ENCODE results near the gene CX3CR1.

Gene CX3CR1

GRCh38 chr3:39315420-39315819 is 35.6 kb upstream of the CX3CR1 start:
- Mint-ChIP-seq H3K27me3 (ENCODE audit: low read depth) (peaks cover 3% of the 10 kb centered on the region), H3K9me3 (peaks cover 23% of the 10 kb centered on the region), H3K4me3 (no peak overlapping the region), H3K36me3 (ENCODE audit: low read depth) (no peaks in the 10 kb centered on the region), H3K4me1 (no peaks in the 10 kb centered on the region), H3K27ac (no peak overlapping the region)
- TF ChIP-seq CTCF (IDR thresholded peaks at IDR 0.05; ENCODE audit: unreplicated experiment in 3 of 3) = no peak

- TF ChIP-seq CTCF (IDR thresholded peaks at IDR 0.05; ENCODE audit: unreplicated experiment in 3 of 3) = no peak
- H3K4me1 Mint-ChIP-seq = no peaks in the 10 kb centered on the region
- peaks cover 20% of the 10 kb centered on the region for H3K9me3 Mint-ChIP-seq
- no peak overlapping the region for H3K27ac Mint-ChIP-seq
- no peak overlapping the region for H3K4me3 Mint-ChIP-seq
- no peaks in the 10 kb centered on the region for H3K36me3 Mint-ChIP-seq (ENCODE audit: low read depth)
- peaks cover 3% of the 10 kb centered on the region for H3K27me3 Mint-ChIP-seq (ENCODE audit: low read depth)
Observed at GRCh38 chr3:39313289-39313688, 33.5 kb upstream of the CX3CR1 start.

DNA sequence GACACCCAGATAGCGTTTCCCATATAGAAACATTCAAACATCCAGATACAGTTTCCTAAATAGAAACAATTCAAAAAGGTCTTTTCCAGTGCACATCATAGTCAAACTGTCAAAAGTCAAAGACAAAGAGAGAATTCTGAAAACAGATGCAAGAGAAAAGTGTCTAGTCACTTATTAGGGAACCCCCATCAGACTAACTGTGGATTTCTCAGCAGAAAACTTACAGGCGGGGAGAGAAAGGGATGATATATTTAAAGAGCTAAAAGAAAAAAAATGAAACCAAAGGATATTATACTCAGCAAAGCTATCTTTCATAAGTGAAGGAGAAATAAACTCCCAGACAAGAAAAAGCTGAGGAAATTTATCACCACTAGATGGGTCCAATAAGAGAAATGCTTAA is 22.3 kb upstream of the CX3CR1 start:
- Mint-ChIP-seq H3K4me1 (no peaks in the 10 kb centered on the region), H3K36me3 (ENCODE audit: low read depth) (no peaks in the 10 kb centered on the region), H3K4me3 (no peak overlapping the region), H3K27me3 (ENCODE audit: low read depth) (peaks cover 7% of the 10 kb centered on the region), H3K9me3 (peaks cover 37% of the 10 kb centered on the region), H3K27ac (no peak overlapping the region)
- no peak for TF ChIP-seq CTCF (IDR thresholded peaks at IDR 0.05; ENCODE audit: unreplicated experiment in 3 of 3)

DNA sequence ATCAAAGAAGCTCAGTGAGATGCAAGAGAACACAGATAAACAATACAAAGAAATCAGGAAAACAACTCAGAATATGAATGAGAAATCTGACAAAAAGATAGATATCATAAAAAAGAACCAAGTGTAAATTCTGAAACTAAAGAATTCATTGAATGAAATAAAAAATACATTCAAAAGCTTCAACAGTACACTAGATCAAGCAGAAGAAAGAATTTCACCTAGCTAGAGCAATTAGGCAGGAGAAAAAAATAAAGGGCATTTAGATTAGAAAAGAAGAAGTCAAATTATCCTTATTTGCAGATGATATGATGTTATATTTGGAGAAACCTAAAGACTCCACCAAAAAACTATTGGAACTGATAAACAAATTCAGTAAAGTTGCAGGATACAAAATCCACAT is 19.4 kb upstream of the CX3CR1 start:
- Mint-ChIP-seq H3K9me3 (peaks cover 34% of the 10 kb centered on the region), H3K4me1 (no peaks in the 10 kb centered on the region), H3K27me3 (ENCODE audit: low read depth) (peaks cover 4% of the 10 kb centered on the region), H3K36me3 (ENCODE audit: low read depth) (no peaks in the 10 kb centered on the region), H3K4me3 (no peak overlapping the region), H3K27ac (no peak overlapping the region)
- no peak for TF ChIP-seq CTCF (IDR thresholded peaks at IDR 0.05; ENCODE audit: unreplicated experiment in 3 of 3)

DNA sequence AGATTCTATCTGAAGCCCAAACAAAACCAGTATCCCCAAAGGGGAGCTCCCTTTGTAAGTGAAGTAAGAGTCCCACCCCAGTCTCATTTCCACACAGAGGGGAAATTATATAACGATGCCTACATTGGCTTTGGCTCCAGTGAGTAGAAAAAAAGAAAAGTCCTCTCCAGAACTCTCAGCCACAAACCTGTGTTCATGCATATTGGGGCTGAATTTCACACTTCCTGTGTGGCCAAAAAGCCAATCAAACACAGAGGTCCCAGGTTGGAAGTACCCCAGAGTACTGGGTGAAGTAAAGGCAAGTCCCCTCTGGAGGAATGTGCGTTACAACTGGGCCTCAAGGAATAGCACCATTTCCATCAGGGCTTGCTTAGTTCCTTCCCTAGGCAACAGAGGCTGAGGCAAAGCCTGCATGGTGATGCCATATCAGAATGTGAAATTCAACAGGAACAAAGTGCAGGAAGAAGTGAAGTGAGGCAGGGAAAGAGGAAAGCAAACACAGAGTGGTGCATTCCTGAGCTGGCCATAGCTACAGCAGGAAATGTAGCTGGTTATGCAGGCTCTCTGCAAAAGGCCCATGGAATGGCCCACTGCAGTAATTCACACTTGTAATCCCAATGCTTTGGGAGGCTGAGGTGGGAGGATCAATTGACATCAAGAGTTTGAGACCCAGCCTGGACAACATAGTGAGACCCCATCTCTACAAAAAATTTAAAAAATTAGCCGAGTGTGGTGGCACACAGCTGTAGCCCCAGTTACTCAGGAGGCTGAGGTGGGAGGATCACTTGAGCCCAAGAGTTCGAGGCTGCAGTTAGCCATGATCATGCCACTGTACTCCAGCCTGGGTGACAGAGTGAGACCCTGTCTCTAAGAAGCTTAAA is 16.6 kb upstream of the CX3CR1 start:
- no peak overlapping the region for H3K27ac Mint-ChIP-seq
- H3K36me3 Mint-ChIP-seq (ENCODE audit: low read depth) = no peaks in the 10 kb centered on the region
- no peak overlapping the region for H3K4me3 Mint-ChIP-seq
- no peaks in the 10 kb centered on the region for H3K4me1 Mint-ChIP-seq
- H3K27me3 Mint-ChIP-seq (ENCODE audit: low read depth) = peaks cover 4% of the 10 kb centered on the region
- no peak for TF ChIP-seq CTCF (IDR thresholded peaks at IDR 0.05; ENCODE audit: unreplicated experiment in 3 of 3)
- peaks cover 23% of the 10 kb centered on the region for H3K9me3 Mint-ChIP-seq
